Measurements from ENCODE around the gene ZNF774.

- TF ChIP-seq CTCF (IDR thresholded peaks at IDR 0.05; ENCODE audit: control extremely low read depth in 1 of 3, insufficient read depth in 1 of 3, low read depth in 1 of 3, low read length in 3 of 3) = peak in 1 of 3 experiments; percentile 21; a peak in 1 of 4 replicates
- no peak for TF ChIP-seq EZH2 (IDR thresholded peaks at IDR 0.05; ENCODE audit: low read depth, low read length, severe bottlenecking)
- no peak for TF ChIP-seq POLR2A (IDR thresholded peaks at IDR 0.05; ENCODE audit: control extremely low read depth in 1 of 2, low read depth in 2 of 2, low read length in 2 of 2)
- no peak for TF ChIP-seq EP300 (IDR thresholded peaks at IDR 0.05; ENCODE audit: borderline replicate concordance in 1 of 2, low read depth in 2 of 2, low read length in 2 of 2)
- no peak for TF ChIP-seq GABPA (IDR thresholded peaks at IDR 0.05; ENCODE audit: borderline replicate concordance, insufficient read depth, low read length)
- TF ChIP-seq SRF (IDR thresholded peaks at IDR 0.05; ENCODE audit: low read depth, low read length) = no peak
- no peak for TF ChIP-seq RFX5 (IDR thresholded peaks at IDR 0.05; ENCODE audit: borderline replicate concordance, low read depth, low read length)
- TF ChIP-seq PHF8 (conservative IDR thresholded peaks at IDR 0.05; ENCODE audit: low read depth, low read length) = no peak
Measured at GRCh38 chr15:90340345-90340744, 11.7 kb upstream of the ZNF774 start.

Data from H1 (cell line).